HG03060 (cell line): ENCODE results near the gene RBFOX1.

Experiments
- ATAC-seq: cut with Tn5 transposase; IDR thresholded peaks from one replicate; pipeline ENCODE4 v1.9.1; 2021; ENCODE audit warnings: low read depth, moderate number of reproducible peaks; ENCODE audit not compliant: unreplicated experiment

The RBFOX1 gene

GRCh38 chr16:7571366-7571765 lies 238.7 kb downstream of the RBFOX1 start:
- ATAC-seq = no peak

GRCh38 chr16:7577588-7577987 lies 244.9 kb downstream of the RBFOX1 start:
- ATAC-seq = no peak

- no peak for ATAC-seq
Observed at GRCh38 chr16:7579454-7579853, 246.8 kb downstream of the RBFOX1 start.

- no peak for ATAC-seq
Observed at GRCh38 chr16:7581175-7581574, 248.5 kb downstream of the RBFOX1 start.

- ATAC-seq = no peak
Observed at GRCh38 chr16:7583396-7583795, 250.8 kb downstream of the RBFOX1 start.

GRCh38 chr16:7584561-7584960 lies 251.9 kb downstream of the RBFOX1 start:
- ATAC-seq = no peak

- no peak for ATAC-seq
Observed at GRCh38 chr16:7585705-7586104, 253.1 kb downstream of the RBFOX1 start.

GRCh38 chr16:7590934-7591333 lies 258.3 kb downstream of the RBFOX1 start:
- ATAC-seq = no peak

- no peak for ATAC-seq
Observed at GRCh38 chr16:7596308-7596707, 263.7 kb downstream of the RBFOX1 start.

GRCh38 chr16:7597677-7598076 lies 265.0 kb downstream of the RBFOX1 start:
- ATAC-seq = no peak

- ATAC-seq = no peak
Observed at GRCh38 chr16:7601100-7601499, 268.5 kb downstream of the RBFOX1 start.

GRCh38 chr16:7602291-7602950 lies 269.8 kb downstream of the RBFOX1 start:
- ATAC-seq = no peak

GRCh38 chr16:7605812-7606211 lies 273.2 kb downstream of the RBFOX1 start:
- ATAC-seq = no peak

GRCh38 chr16:7612671-7613070 lies 280.0 kb downstream of the RBFOX1 start:
- ATAC-seq = no peak

GRCh38 chr16:7613518-7613917 lies 280.9 kb downstream of the RBFOX1 start:
- no peak for ATAC-seq

- ATAC-seq = no peak
Observed at GRCh38 chr16:7614021-7614795, 281.6 kb downstream of the RBFOX1 start.

- ATAC-seq = no peak
Observed at GRCh38 chr16:7615565-7615964, 282.9 kb downstream of the RBFOX1 start.

GRCh38 chr16:7624871-7625766 lies 292.5 kb downstream of the RBFOX1 start:
- ATAC-seq = no peak

GRCh38 chr16:7628981-7629380 lies 296.3 kb downstream of the RBFOX1 start:
- ATAC-seq = no peak

- no peak for ATAC-seq
Observed at GRCh38 chr16:7629571-7629970, 296.9 kb downstream of the RBFOX1 start.

GRCh38 chr16:7637446-7637845 lies 304.8 kb downstream of the RBFOX1 start:
- no peak for ATAC-seq
